Stimulated activated CD4-positive, alpha-beta T cell treated with anti-CD3 and anti-CD28 coated beads, Interleukin-1b, Interleukin-23, amount 100 ng/mL, for 24 hours (primary cell): Measurements from ENCODE around the gene CACNA2D3.

Experiments used
- DNase-seq, 4 experiments: peaks; one replicate each; pipeline ENCODE4 v3.0.0-alpha.2; 2020; ENCODE audit warnings: low read depth in 4 of 4, low spot score in 1 of 4

Gene CACNA2D3

GRCh38 chr3:54126551-54126950 is 4.2 kb downstream of the CACNA2D3 start:
- DNase-seq, result no peak

- DNase-seq, result no peak
These were observed 5.2 kb downstream of the CACNA2D3 start for GRCh38 chr3:54127499-54128056.

- no peak for DNase-seq
These were observed 8.8 kb downstream of the CACNA2D3 start for GRCh38 chr3:54131026-54131605.

GRCh38 chr3:54131890-54132289 is 9.5 kb downstream of the CACNA2D3 start:
- no peak for DNase-seq

GRCh38 chr3:54132685-54133084 is 10.3 kb downstream of the CACNA2D3 start:
- no peak for DNase-seq

GRCh38 chr3:54133196-54133595 is 10.8 kb downstream of the CACNA2D3 start:
- DNase-seq, result no peak

GRCh38 chr3:54134155-54134554 is 11.8 kb downstream of the CACNA2D3 start:
- DNase-seq, result no peak

- no peak for DNase-seq
These were observed 12.4 kb downstream of the CACNA2D3 start for GRCh38 chr3:54134713-54135112.

- DNase-seq, result no peak
These were observed 15.0 kb downstream of the CACNA2D3 start for GRCh38 chr3:54137311-54137710.

- DNase-seq, result no peak
These were observed 16.7 kb downstream of the CACNA2D3 start for GRCh38 chr3:54138937-54139547.

- no peak for DNase-seq
These were observed 17.3 kb downstream of the CACNA2D3 start for GRCh38 chr3:54139630-54140029.

- no peak for DNase-seq
These were observed 21.9 kb downstream of the CACNA2D3 start for GRCh38 chr3:54144284-54144683.

- DNase-seq, result no peak
These were observed 24.3 kb downstream of the CACNA2D3 start for GRCh38 chr3:54146506-54147239.

- no peak for DNase-seq
These were observed 28.6 kb downstream of the CACNA2D3 start for GRCh38 chr3:54150864-54151467.

GRCh38 chr3:54153477-54153876 is 31.1 kb downstream of the CACNA2D3 start:
- DNase-seq, result no peak

- no peak for DNase-seq
These were observed 35.5 kb downstream of the CACNA2D3 start for GRCh38 chr3:54157860-54158259.

GRCh38 chr3:54159917-54160316 is 37.6 kb downstream of the CACNA2D3 start:
- DNase-seq, result no peak

- DNase-seq, result no peak
These were observed 41.1 kb downstream of the CACNA2D3 start for GRCh38 chr3:54163441-54163840.

GRCh38 chr3:54164192-54164975 is 42.0 kb downstream of the CACNA2D3 start:
- DNase-seq, result no peak

- no peak for DNase-seq
These were observed 43.5 kb downstream of the CACNA2D3 start for GRCh38 chr3:54165865-54166264.

- no peak for DNase-seq
These were observed 45.6 kb downstream of the CACNA2D3 start for GRCh38 chr3:54167999-54168398.
